WTC11 (cell line): ENCODE results near the gene GFOD2. TPM values are rescaled to one million over a fixed set of nuclear protein-coding genes. Genes with fewer than 3 reads are reported as not detected.

Experiments used
- ATAC-seq: fragments of 200-7000 bp; cut with Tn5 transposase; 2 replicates; pipeline ENCODE4 v1.10.0; 2021; ENCODE audit warnings: mild to moderate bottlenecking, moderate library complexity
- CTCF ChIA-PET: fragments of 300-600 bp; sonication (Branson Sonifier 250); formaldehyde crosslinking; loops from one replicate; lab custom pipeline; 2021; ENCODE audit warnings: antibody characterized with exemption; lab: Charles Lee
- POLR2A ChIA-PET: fragments of 350-600 bp; sonication (Branson Sonifier 250); formaldehyde crosslinking; loops from one replicate; lab custom pipeline; 2021; ENCODE audit warnings: antibody characterized with exemption; lab: Charles Lee
- DNase-seq: peaks from one replicate; pipeline ENCODE4 v3.0.0; 2021; ENCODE audit warnings: low spot score
- H3K27ac Mint-ChIP-seq: 2 replicates; pipeline ENCODE4 v1.8.0; 2021; ENCODE audit warnings: mixed read lengths
- H3K27me3 Mint-ChIP-seq: 2 replicates; pipeline ENCODE4 v1.8.0; 2021; ENCODE audit warnings: low read depth, mild to moderate bottlenecking, moderate library complexity, mixed read lengths
- H3K36me3 Mint-ChIP-seq: 2 replicates; pipeline ENCODE4 v1.8.0; 2021; ENCODE audit warnings: mixed read lengths
- H3K4me1 Mint-ChIP-seq: 2 replicates; pipeline ENCODE4 v1.8.0; 2022; ENCODE audit warnings: mixed read lengths
- H3K4me3 Mint-ChIP-seq: 2 replicates; pipeline ENCODE4 v1.8.0; 2021; ENCODE audit warnings: mild to moderate bottlenecking, moderate library complexity, mixed read lengths
- H3K9me3 Mint-ChIP-seq: 2 replicates; pipeline ENCODE4 v1.8.0; 2021; ENCODE audit warnings: mixed read lengths
- CBFB ChIP-seq: sonication (generic); formaldehyde crosslinking; IDR thresholded peaks from 2 replicates; pipeline ENCODE4 v1.8.1; 2022; ENCODE audit warnings: mild to moderate bottlenecking, low read depth, missing genetic modification reagents
- ELF4 ChIP-seq: sonication (generic); formaldehyde crosslinking; IDR thresholded peaks from 2 replicates; pipeline ENCODE4 v1.8.1; 2022; ENCODE audit warnings: low read depth, mild to moderate bottlenecking, moderate library complexity, missing genetic modification reagents
- FOXJ3 ChIP-seq: sonication (generic); formaldehyde crosslinking; IDR thresholded peaks from 2 replicates; pipeline ENCODE4 v1.9.0; 2021; ENCODE audit warnings: missing genetic modification reagents, mild to moderate bottlenecking, borderline replicate concordance
- GABPB1 ChIP-seq: sonication (generic); formaldehyde crosslinking; IDR thresholded peaks from 2 replicates; pipeline ENCODE4 v1.8.1; 2023; ENCODE audit warnings: mild to moderate bottlenecking, missing genetic modification reagents
- HMGA2 ChIP-seq: fragments of 250-450 bp; sonication (Bioruptor Pico); IDR thresholded peaks from 2 replicates; pipeline ENCODE4 v1.4.0; 2021; ENCODE audit warnings: mild to moderate bottlenecking, moderate library complexity
- MXD4 ChIP-seq: fragments of 250-450 bp; sonication (Bioruptor Pico); IDR thresholded peaks from 2 replicates; pipeline ENCODE4 v1.8.0; 2021; ENCODE audit warnings: mild to moderate bottlenecking, moderate library complexity, borderline replicate concordance
- MYBL2 ChIP-seq: sonication (generic); formaldehyde crosslinking; IDR thresholded peaks from 2 replicates; pipeline ENCODE4 v1.8.1; 2023; ENCODE audit warnings: mild to moderate bottlenecking, moderate library complexity, missing genetic modification reagents
- OVOL2 ChIP-seq: fragments of 250-450 bp; sonication (Bioruptor Pico); IDR thresholded peaks from 2 replicates; pipeline ENCODE4 v1.9.0; 2021; ENCODE audit warnings: mild to moderate bottlenecking, borderline replicate concordance
- ZBTB21 ChIP-seq: sonication (generic); formaldehyde crosslinking; IDR thresholded peaks from 2 replicates; pipeline ENCODE4 v1.8.1; 2023; ENCODE audit warnings: mild to moderate bottlenecking, missing genetic modification reagents, borderline replicate concordance
- ZNF219 ChIP-seq: sonication (generic); formaldehyde crosslinking; IDR thresholded peaks from 2 replicates; pipeline ENCODE4 v1.8.0; 2023; ENCODE audit warnings: missing genetic modification reagents, mild to moderate bottlenecking, borderline replicate concordance
- ZNF423 ChIP-seq: fragments of 250-450 bp; sonication (Bioruptor Pico); IDR thresholded peaks from 2 replicates; pipeline ENCODE4 v2.1.2; 2022; ENCODE audit warnings: mild to moderate bottlenecking, moderate library complexity
- total RNA-seq: library from RNA; stranded (reverse); gene quantifications from 3 replicates; pipeline ENCODE4 v1.2.3, GENCODE V29; 2021
- TF ChIP-seq, protein P1 (sequence below): fragments of 250-450 bp; sonication (Bioruptor Pico); conservative IDR thresholded peaks from 2 replicates; pipeline ENCODE4 v1.9.0; 2021; ENCODE audit warnings: mild to moderate bottlenecking
- TF ChIP-seq, protein P2 (sequence below): sonication (generic); formaldehyde crosslinking; IDR thresholded peaks from 2 replicates; pipeline ENCODE4 v1.8.0; 2023; ENCODE audit warnings: mild to moderate bottlenecking, missing genetic modification reagents
- TF ChIP-seq, protein P3 (sequence below): sonication (generic); formaldehyde crosslinking; IDR thresholded peaks from 2 replicates; pipeline ENCODE4 v1.8.1; 2023; ENCODE audit warnings: mild to moderate bottlenecking, moderate library complexity, missing genetic modification reagents
- TF ChIP-seq, protein P4 (sequence below): sonication (generic); formaldehyde crosslinking; IDR thresholded peaks from 2 replicates; pipeline ENCODE4 v1.8.1; 2023; ENCODE audit warnings: mild to moderate bottlenecking, missing genetic modification reagents
- TF ChIP-seq, protein P5 (sequence below): sonication (generic); formaldehyde crosslinking; IDR thresholded peaks from 2 replicates; pipeline ENCODE4 v1.8.0; 2023; ENCODE audit warnings: missing genetic modification reagents, mild to moderate bottlenecking, borderline replicate concordance
- TF ChIP-seq, protein P6 (sequence below): sonication (generic); formaldehyde crosslinking; IDR thresholded peaks from 2 replicates; pipeline ENCODE4 v1.8.1; 2023; ENCODE audit warnings: mild to moderate bottlenecking, missing genetic modification reagents, moderate library complexity
- TF ChIP-seq, protein P7 (sequence below): fragments of 250-450 bp; sonication (Bioruptor Pico); IDR thresholded peaks from 2 replicates; pipeline ENCODE4 v1.9.0; 2021; ENCODE audit warnings: mild to moderate bottlenecking, borderline replicate concordance
- TF ChIP-seq, protein P8 (sequence below): sonication (generic); formaldehyde crosslinking; IDR thresholded peaks from 2 replicates; pipeline ENCODE4 v1.8.1; 2023; ENCODE audit warnings: mild to moderate bottlenecking, missing genetic modification reagents, moderate library complexity

Gene GFOD2
- total RNA-seq, 1 experiment from 2014 or later = 29.5 TPM

DNA sequence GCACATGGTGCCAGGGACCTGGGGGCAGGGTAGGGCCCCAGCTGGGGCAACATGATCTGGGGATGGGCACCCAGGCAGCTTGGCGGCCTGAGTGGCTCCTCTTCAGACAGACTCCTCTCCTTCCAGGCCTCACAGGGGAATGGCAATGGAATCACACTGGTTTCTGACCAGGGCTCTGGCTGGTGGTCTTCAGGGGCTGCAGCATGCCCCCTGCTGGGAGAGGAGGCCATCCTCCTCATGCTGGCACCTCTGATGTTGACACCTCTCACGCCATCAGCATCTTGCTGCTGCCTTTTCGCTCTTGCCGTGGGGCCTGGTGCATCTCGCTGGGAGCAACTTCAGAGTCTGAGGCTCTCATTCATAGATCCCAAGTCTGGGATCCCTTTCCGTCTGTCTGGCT lies 11.2 kb upstream of the GFOD2 start:
- DNase-seq = no peak
- ATAC-seq = no peak
- H3K4me3 Mint-ChIP-seq = no peak overlapping the region
- H3K27me3 Mint-ChIP-seq = no peaks in the 10 kb centered on the region
- ChIA-PET POLR2A (no interaction called here), CTCF (no interaction called here)
- TF ChIP-seq GABPB1 (CRISPR knock-in tag) (no peak), CBFB (CRISPR knock-in tag) (no peak), ZNF423 (CRISPR knock-in tag) (no peak), ZNF219 (CRISPR knock-in tag) (no peak), ELF4 (CRISPR knock-in tag) (no peak), FOXJ3 (no peak), HMGA2 (CRISPR knock-in tag) (no peak), MYBL2 (no peak), ZBTB21 (CRISPR knock-in tag) (no peak), MXD4 (no peak), OVOL2 (CRISPR knock-in tag) (no peak)
- TF ChIP-seq, protein P1, sequence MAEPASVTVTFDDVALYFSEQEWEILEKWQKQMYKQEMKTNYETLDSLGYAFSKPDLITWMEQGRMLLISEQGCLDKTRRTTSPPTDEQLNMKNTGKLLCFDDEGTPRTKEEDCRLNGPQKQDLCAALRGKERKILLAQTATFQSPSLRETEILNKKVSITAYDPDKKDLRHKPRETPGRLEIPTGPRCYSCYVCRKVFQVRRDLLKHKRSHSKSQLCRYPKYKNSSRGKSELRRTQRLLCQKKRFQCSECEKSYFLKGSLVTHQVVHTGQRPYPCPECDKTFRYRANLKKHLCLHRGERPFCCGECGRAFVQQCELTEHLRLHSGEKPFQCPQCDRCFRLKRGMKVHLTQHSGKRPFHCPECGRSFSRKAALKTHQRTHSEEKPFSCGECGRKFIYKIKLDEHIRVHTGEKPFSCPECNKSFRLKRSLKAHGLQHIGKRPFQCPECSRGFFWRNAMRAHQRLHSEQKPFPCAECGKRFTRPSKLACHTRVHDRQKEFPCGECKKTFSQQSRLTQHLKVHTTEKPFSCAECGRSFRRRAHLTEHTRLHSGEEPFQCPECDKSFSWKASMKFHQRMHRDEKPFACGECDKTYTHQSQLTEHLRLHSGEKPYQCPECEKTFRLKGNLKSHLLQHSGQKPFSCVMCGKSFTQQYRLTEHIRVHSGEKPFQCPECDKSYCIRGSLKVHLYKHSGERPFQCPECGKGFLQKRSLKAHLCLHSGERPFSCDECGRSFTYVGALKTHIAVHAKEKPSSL (CRISPR knock-in tag) = no peak
- TF ChIP-seq, protein P2, sequence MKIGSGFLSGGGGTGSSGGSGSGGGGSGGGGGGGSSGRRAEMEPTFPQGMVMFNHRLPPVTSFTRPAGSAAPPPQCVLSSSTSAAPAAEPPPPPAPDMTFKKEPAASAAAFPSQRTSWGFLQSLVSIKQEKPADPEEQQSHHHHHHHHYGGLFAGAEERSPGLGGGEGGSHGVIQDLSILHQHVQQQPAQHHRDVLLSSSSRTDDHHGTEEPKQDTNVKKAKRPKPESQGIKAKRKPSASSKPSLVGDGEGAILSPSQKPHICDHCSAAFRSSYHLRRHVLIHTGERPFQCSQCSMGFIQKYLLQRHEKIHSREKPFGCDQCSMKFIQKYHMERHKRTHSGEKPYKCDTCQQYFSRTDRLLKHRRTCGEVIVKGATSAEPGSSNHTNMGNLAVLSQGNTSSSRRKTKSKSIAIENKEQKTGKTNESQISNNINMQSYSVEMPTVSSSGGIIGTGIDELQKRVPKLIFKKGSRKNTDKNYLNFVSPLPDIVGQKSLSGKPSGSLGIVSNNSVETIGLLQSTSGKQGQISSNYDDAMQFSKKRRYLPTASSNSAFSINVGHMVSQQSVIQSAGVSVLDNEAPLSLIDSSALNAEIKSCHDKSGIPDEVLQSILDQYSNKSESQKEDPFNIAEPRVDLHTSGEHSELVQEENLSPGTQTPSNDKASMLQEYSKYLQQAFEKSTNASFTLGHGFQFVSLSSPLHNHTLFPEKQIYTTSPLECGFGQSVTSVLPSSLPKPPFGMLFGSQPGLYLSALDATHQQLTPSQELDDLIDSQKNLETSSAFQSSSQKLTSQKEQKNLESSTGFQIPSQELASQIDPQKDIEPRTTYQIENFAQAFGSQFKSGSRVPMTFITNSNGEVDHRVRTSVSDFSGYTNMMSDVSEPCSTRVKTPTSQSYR (CRISPR knock-in tag) = no peak
- TF ChIP-seq, protein P3, sequence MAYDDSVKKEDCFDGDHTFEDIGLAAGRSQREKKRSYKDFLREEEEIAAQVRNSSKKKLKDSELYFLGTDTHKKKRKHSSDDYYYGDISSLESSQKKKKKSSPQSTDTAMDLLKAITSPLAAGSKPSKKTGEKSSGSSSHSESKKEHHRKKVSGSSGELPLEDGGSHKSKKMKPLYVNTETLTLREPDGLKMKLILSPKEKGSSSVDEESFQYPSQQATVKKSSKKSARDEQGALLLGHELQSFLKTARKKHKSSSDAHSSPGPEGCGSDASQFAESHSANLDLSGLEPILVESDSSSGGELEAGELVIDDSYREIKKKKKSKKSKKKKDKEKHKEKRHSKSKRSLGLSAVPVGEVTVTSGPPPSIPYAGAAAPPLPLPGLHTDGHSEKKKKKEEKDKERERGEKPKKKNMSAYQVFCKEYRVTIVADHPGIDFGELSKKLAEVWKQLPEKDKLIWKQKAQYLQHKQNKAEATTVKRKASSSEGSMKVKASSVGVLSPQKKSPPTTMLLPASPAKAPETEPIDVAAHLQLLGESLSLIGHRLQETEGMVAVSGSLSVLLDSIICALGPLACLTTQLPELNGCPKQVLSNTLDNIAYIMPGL (CRISPR knock-in tag) = no peak
- TF ChIP-seq, protein P4, sequence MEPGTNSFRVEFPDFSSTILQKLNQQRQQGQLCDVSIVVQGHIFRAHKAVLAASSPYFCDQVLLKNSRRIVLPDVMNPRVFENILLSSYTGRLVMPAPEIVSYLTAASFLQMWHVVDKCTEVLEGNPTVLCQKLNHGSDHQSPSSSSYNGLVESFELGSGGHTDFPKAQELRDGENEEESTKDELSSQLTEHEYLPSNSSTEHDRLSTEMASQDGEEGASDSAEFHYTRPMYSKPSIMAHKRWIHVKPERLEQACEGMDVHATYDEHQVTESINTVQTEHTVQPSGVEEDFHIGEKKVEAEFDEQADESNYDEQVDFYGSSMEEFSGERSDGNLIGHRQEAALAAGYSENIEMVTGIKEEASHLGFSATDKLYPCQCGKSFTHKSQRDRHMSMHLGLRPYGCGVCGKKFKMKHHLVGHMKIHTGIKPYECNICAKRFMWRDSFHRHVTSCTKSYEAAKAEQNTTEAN (CRISPR knock-in tag) = no peak
- TF ChIP-seq, protein P5, sequence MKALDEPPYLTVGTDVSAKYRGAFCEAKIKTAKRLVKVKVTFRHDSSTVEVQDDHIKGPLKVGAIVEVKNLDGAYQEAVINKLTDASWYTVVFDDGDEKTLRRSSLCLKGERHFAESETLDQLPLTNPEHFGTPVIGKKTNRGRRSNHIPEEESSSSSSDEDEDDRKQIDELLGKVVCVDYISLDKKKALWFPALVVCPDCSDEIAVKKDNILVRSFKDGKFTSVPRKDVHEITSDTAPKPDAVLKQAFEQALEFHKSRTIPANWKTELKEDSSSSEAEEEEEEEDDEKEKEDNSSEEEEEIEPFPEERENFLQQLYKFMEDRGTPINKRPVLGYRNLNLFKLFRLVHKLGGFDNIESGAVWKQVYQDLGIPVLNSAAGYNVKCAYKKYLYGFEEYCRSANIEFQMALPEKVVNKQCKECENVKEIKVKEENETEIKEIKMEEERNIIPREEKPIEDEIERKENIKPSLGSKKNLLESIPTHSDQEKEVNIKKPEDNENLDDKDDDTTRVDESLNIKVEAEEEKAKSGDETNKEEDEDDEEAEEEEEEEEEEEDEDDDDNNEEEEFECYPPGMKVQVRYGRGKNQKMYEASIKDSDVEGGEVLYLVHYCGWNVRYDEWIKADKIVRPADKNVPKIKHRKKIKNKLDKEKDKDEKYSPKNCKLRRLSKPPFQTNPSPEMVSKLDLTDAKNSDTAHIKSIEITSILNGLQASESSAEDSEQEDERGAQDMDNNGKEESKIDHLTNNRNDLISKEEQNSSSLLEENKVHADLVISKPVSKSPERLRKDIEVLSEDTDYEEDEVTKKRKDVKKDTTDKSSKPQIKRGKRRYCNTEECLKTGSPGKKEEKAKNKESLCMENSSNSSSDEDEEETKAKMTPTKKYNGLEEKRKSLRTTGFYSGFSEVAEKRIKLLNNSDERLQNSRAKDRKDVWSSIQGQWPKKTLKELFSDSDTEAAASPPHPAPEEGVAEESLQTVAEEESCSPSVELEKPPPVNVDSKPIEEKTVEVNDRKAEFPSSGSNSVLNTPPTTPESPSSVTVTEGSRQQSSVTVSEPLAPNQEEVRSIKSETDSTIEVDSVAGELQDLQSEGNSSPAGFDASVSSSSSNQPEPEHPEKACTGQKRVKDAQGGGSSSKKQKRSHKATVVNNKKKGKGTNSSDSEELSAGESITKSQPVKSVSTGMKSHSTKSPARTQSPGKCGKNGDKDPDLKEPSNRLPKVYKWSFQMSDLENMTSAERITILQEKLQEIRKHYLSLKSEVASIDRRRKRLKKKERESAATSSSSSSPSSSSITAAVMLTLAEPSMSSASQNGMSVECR = no peak
- TF ChIP-seq, protein P6, sequence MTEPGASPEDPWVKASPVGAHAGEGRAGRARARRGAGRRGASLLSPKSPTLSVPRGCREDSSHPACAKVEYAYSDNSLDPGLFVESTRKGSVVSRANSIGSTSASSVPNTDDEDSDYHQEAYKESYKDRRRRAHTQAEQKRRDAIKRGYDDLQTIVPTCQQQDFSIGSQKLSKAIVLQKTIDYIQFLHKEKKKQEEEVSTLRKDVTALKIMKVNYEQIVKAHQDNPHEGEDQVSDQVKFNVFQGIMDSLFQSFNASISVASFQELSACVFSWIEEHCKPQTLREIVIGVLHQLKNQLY (CRISPR knock-in tag) = no peak
- TF ChIP-seq, protein P7, sequence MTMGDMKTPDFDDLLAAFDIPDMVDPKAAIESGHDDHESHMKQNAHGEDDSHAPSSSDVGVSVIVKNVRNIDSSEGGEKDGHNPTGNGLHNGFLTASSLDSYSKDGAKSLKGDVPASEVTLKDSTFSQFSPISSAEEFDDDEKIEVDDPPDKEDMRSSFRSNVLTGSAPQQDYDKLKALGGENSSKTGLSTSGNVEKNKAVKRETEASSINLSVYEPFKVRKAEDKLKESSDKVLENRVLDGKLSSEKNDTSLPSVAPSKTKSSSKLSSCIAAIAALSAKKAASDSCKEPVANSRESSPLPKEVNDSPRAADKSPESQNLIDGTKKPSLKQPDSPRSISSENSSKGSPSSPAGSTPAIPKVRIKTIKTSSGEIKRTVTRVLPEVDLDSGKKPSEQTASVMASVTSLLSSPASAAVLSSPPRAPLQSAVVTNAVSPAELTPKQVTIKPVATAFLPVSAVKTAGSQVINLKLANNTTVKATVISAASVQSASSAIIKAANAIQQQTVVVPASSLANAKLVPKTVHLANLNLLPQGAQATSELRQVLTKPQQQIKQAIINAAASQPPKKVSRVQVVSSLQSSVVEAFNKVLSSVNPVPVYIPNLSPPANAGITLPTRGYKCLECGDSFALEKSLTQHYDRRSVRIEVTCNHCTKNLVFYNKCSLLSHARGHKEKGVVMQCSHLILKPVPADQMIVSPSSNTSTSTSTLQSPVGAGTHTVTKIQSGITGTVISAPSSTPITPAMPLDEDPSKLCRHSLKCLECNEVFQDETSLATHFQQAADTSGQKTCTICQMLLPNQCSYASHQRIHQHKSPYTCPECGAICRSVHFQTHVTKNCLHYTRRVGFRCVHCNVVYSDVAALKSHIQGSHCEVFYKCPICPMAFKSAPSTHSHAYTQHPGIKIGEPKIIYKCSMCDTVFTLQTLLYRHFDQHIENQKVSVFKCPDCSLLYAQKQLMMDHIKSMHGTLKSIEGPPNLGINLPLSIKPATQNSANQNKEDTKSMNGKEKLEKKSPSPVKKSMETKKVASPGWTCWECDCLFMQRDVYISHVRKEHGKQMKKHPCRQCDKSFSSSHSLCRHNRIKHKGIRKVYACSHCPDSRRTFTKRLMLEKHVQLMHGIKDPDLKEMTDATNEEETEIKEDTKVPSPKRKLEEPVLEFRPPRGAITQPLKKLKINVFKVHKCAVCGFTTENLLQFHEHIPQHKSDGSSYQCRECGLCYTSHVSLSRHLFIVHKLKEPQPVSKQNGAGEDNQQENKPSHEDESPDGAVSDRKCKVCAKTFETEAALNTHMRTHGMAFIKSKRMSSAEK (CRISPR knock-in tag) = no peak
- TF ChIP-seq, protein P8, sequence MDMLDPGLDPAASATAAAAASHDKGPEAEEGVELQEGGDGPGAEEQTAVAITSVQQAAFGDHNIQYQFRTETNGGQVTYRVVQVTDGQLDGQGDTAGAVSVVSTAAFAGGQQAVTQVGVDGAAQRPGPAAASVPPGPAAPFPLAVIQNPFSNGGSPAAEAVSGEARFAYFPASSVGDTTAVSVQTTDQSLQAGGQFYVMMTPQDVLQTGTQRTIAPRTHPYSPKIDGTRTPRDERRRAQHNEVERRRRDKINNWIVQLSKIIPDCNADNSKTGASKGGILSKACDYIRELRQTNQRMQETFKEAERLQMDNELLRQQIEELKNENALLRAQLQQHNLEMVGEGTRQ (CRISPR knock-in tag) = no peak
- no peaks in the 10 kb centered on the region for H3K4me1 Mint-ChIP-seq
- peaks cover 17% of the 10 kb centered on the region for H3K36me3 Mint-ChIP-seq
- no peak overlapping the region for H3K27ac Mint-ChIP-seq
- no peaks in the 10 kb centered on the region for H3K9me3 Mint-ChIP-seq
